CD4-positive, alpha-beta T cell treated with Interleukin-17A for 1 hour (primary cell): ENCODE data around the gene REELD1.

ENCODE experiments used
- DNase-seq: peaks from one replicate; pipeline ENCODE4 v3.0.0-alpha.2; 2020

The REELD1 gene

DNA sequence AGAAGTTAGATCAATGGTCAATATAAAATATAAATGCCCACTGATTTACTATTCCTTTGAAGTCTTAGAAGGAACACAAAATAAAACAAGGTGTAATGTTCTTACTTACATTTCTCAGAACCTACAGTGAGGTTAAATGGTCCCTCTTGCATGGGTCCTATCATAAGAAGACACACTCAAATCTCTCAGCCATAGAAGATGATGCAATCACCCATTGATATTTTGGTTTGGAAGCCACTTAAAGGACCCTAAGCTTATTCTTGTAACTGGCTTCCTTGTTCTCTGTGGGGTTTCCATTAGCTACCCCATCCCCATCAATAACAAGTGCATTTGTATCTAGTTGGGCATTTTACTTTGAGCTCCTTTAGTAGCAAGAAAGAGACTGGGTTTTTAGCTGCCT, 15.1 kb downstream of the REELD1 start:
- DNase-seq = no peak

DNA sequence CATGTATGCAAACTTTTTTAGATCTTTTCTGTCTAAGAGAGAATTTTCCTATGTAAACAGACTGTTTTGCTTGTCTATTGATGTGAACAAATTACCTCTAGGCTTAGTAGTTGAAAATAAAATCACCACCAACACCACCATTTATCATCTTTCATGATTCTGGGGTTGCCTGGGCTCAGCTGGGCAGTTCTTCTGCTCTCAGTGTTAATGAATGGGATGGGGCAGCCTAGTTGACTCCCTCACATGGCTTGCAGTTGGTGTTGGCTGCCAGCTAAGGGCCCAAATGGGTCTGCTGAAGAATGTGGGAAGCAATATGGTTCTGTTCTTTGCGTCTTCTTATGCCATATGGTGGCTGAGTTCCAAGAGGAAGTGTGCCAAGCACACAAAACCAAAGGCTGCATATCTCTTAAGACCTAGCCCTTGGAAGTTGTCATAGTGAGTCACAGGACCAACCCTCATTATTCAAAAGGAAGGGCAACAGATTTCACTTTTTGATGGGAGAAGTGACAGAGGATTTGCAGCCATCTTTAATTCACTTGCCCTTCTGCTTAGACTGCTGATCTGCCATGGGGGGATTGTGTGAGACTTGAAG, 17.9 kb downstream of the REELD1 start:
- DNase-seq = no peak

DNA sequence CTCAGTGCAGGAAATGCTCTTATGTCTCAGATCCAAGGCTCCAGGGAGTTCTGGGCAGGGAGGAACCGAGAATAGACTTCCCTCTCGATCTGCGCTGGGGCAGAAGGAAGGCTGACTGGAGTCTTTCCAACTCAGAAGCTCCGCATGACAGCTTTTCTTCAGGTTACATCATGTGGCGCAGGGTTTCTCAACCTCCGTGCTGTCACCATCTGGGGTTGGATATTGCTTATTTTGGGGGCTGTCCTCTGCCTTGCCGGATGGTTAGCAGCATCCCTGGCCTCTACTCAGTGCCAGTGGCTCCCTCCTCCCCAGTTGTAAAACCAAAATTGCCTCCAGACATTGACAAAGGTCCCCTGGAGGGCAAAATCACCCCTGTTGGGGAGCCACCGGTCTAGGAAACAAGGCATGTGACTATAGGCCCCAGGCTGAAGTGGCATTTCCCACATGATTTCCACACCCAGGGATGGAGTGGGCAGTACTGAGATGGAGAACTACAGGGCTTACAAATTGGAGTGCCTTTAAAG, 21.4 kb downstream of the REELD1 start:
- no peak for DNase-seq

- DNase-seq = no peak
Observed at GRCh38 chr4:146236216-146236615, 21.9 kb downstream of the REELD1 start.

DNA sequence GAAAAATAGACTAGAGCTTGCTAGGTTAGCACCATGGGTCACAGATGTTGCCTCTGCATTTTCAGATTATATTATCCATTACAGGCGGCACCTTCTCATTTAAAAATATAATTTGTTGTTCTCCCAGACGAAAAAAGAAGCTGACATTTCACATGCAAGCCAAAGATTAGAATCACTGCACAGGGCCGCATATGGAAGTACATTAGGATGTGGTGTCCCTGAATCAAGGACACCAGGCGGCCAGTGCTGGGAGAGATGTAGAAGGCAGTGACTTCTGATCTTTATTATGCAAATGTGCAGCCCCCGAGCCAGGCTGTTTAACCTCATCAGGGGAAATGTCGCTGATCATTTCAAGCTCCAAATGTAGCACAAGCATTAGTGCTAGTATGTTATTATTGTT, 22.8 kb downstream of the REELD1 start:
- DNase-seq = no peak

GRCh38 chr4:146238107-146238506, 23.8 kb downstream of the REELD1 start:
- no peak for DNase-seq

GRCh38 chr4:146243141-146243882, 29.0 kb downstream of the REELD1 start:
- DNase-seq = peak; percentile 34

DNA sequence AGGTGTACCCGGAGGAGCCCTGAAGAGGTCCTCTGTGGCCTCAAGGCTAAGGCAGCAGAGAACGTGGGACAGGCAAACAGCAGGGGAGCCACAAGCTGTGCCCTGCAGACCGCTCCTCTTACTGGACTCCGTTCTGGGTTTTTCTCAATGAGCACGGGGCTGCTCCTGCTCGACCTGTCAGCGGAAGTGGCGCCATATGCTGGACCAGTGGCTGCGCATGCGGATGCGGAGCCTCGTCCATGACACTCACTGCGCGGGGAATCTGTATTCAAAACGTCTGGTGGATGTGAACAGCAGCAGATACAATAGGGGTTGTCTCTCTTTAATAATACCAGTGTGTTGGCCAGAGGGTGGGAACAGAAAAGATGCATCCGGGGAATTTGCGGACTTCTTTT, 29.5 kb downstream of the REELD1 start:
- no peak for DNase-seq

DNA sequence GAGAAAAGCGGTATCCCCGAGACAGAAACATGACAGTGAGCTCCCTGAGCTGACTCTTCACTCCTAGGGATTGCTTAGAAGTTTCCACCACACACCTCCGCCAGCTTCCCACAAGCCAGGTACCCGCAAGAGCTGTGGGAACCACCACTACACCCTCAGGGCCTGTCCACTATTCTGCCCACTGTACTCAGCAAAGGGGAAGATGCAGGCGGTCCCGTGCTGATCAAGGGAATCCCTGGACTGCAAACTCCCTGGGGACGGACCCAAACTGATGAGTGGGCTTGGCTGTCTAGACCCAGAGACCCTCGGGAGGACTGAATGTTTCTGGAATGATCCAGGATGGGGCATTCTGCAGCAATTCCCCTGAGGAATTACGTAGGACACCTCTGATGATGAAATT, 30.2 kb downstream of the REELD1 start:
- no peak for DNase-seq

- DNase-seq = no peak
Observed at GRCh38 chr4:146245246-146245645, 30.9 kb downstream of the REELD1 start.

GRCh38 chr4:146245850-146246249, 31.5 kb downstream of the REELD1 start:
- no peak for DNase-seq

- DNase-seq = no peak
Observed at GRCh38 chr4:146246381-146246780, 32.0 kb downstream of the REELD1 start.

DNA sequence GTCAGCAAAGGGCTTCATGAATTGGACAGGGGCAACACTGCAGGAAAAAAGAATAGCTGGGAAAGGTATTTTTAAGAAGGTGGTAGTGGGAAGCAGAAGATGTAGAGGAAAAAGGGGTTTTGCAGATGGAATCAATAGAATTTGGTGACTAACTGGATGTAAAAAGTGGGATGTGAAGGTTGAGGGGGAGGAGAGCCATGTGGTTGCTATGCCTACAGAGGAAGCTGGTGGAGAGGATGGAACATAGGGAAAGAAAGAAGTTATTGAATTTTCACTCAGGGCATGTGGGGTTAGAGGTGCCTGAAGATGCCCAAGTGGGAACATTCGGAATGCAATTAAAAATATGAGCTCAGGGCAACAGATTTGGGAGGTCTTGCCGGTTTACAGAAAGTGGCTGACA, 33.0 kb downstream of the REELD1 start:
- DNase-seq = no peak

- DNase-seq = no peak
Observed at GRCh38 chr4:146252969-146253611, 38.8 kb downstream of the REELD1 start.

- no peak for DNase-seq
Observed at GRCh38 chr4:146255463-146255862, 41.1 kb downstream of the REELD1 start.

DNA sequence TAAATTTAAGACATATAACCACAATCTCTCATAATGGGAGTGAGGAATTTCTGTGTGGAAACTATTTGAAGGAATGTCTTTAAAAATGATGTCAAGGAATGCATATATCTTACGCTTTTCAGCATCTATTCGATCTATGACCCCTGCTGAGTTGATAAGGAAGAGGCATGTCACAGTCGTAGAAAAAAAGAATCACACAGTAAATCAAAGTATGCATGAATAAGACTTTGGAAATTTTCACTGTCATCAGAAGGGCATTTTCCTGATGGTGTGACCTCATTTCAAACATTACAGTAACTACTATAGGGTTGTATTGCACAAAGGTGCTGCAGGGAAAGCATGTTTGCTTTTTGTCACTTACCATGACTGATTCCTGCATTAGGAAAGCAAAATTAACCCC, 41.5 kb downstream of the REELD1 start:
- DNase-seq = no peak

DNA sequence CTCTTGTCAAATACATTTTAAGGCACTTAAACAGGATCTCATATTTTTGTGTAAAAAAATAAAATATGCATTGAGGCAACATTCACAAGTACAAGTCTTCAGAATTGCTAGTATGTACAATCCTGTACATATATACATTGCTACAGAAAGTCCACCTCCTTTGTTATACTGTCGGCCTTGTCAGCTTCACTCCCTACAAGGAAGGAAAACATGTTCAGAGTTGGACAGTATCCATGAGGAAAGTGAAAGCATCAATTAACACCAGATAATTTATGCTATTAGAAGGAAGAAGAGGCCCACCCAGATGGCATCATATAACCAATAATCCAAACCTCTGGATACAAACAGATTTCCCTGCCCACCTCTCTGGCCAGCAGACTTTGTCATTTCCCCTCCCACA, 42.0 kb downstream of the REELD1 start:
- DNase-seq = no peak

GRCh38 chr4:146257511-146257910, 43.2 kb downstream of the REELD1 start:
- no peak for DNase-seq

DNA sequence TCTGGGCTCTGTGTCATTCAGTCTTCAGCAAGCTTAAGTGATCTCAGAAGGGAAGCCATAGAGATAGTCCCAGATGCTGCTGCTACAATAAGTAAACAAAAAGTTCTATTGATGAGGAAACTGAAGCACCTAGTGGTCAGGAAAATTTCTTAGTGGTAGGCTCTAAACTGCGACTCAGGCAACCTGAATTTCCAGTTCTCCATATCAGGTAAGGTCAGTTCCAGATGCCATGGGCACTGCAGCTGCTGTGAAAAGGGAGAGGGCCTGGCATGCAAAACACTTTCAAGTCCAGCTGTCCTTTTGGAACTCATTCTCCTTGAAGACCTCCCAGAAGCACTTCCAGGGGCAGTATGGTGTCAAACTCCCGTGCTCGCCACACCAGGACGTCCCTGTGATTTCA, 46.2 kb downstream of the REELD1 start:
- no peak for DNase-seq

DNA sequence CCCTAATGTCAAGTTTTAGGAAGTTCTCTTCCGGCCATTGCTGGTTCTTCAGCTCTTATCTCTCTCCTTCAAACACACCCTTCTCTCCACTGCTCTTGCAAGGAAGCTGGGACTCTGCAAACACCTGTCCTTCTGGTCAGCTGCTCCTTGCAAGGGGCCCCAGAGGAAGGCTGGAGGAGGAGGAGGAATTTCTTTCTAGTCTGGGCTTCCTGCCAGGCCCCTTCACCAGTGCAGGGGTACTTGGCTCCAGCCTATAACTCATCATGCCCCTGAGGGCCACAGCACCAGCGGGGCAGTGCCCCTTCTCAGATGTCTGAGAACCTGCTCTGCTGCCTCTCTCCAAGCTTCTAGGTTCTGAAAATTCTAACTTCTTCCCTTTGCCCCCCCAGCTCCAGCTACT, 46.7 kb downstream of the REELD1 start:
- DNase-seq = no peak

DNA sequence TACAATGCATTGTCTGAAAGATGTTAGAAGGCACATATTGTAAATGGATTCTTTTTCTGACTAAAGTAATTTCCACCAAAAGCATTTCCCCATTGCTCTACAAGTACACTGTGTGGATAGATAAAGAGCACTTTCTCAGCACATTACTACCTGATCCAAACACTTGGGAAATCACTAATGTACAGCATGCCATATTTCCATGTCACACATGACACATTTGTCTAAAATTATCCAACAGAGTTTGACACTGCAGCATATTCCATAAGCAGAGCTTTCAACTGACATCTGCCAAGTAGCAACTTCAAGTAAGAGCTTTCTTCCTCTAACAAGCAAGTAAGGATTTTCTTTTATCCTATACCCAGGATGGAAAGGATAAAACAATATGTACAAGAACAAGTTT, 49.5 kb downstream of the REELD1 start:
- no peak for DNase-seq

DNA sequence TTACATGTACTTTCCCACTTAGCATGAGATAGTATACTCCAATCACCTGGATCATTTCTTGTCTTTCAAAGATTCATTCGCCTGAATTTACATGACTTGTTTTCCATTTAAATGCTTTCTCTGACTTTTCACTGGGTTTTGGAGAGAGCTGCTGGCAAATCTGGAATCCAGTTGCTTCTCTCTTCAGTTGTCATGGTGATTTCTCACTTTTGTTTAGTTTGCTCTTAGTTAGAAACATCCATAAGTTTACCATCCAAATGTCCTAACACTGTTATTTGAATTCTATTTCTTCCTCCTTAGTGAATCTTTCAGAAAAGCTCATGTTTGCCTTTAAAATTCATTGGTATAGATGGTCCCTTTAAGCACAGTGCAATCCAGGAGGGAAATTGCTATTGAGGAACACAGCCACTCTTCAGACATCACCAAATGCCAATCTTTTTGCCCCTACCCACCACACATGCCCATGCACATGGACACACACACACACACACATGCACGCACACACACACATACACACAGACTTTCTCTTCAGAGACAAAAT, 51.7 kb downstream of the REELD1 start:
- no peak for DNase-seq

DNA sequence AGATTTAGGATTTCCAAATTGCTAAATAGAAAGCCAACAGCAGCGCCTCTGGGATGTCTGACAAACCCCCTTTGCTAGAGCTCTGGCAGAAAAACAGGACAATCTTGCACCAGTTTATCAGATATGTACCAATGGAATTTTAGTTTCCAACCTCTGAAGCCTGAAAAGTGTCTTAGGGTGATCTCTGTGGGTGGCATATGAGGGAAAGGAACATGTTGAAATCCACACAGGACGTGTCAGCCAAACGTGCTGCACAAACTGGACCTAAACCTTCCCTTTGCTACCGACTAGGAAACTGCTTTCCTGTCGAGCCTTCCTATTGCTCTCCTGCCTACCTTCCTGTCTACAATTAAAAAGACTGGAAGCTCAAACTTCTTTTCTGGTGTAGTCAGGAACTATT, 53.5 kb downstream of the REELD1 start:
- no peak for DNase-seq

GRCh38 chr4:146269228-146269653, 54.9 kb downstream of the REELD1 start:
- no peak for DNase-seq
